ENCODE measurements around the gene ADISSP.

DNA sequence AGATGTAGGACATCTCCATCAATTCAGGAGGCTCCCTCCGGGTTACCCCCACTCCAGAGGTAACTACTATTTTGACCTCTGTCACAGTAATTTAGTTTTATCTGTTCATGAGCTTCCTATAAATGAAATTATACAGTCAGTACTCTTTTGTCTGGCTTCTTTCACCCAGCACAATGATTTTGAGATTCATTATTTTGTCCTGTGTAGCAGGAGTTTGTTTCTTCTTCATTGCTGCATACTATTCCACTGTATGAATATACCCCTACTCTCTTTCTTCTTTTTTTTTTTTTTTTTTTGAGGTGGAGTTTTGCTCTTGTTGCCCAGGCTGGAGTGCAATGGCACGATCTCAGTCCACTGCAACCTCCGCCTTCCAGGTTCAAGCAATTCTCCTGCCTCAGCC, 41.0 kb upstream of the ADISSP start:
- TF ChIP-seq, protein P1, sequence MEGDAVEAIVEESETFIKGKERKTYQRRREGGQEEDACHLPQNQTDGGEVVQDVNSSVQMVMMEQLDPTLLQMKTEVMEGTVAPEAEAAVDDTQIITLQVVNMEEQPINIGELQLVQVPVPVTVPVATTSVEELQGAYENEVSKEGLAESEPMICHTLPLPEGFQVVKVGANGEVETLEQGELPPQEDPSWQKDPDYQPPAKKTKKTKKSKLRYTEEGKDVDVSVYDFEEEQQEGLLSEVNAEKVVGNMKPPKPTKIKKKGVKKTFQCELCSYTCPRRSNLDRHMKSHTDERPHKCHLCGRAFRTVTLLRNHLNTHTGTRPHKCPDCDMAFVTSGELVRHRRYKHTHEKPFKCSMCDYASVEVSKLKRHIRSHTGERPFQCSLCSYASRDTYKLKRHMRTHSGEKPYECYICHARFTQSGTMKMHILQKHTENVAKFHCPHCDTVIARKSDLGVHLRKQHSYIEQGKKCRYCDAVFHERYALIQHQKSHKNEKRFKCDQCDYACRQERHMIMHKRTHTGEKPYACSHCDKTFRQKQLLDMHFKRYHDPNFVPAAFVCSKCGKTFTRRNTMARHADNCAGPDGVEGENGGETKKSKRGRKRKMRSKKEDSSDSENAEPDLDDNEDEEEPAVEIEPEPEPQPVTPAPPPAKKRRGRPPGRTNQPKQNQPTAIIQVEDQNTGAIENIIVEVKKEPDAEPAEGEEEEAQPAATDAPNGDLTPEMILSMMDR (IDR thresholded peaks at IDR 0.05): no peak
- TF ChIP-seq POLR2A (IDR thresholded peaks at IDR 0.05): no peak

All from thyroid gland (tissue), 4 donors.